ENCODE data around the gene FSHR.

- TF ChIP-seq CTCF (IDR thresholded peaks at IDR 0.05), result no peak
- no peak for TF ChIP-seq EP300 (IDR thresholded peaks at IDR 0.05; ENCODE audit: low read depth)
Observed at GRCh38 chr2:49154140-49154539, at the start of gene FSHR.
